Smooth muscle cell (in vitro differentiated cells): ENCODE results near the gene ZDHHC9. TPM values are rescaled to one million over a fixed set of nuclear protein-coding genes. Genes with fewer than 3 reads are reported as not detected.

ENCODE experiments used
- DNase-seq: peaks from one replicate; lab custom pipeline; 2025; ENCODE audit not compliant: unreplicated experiment; lab: John Stamatoyannopoulos, UW
- H2AFZ ChIP-seq: fragments of 200-600 bp; sonication (generic); 2 replicates; pipeline ENCODE4 v1.6.0; 2016; ENCODE audit warnings: antibody characterized with exemption, low read depth, mild to moderate bottlenecking
- H3F3A ChIP-seq: fragments of 200-600 bp; sonication (generic); 2 replicates; pipeline ENCODE4 v1.6.0; 2017; ENCODE audit warnings: antibody characterized with exemption, low read depth
- H3K27ac ChIP-seq: fragments of 200-600 bp; sonication (generic); 2 replicates; pipeline ENCODE4 v1.5.1; 2016; ENCODE audit warnings: low read depth, mild to moderate bottlenecking
- H3K27me3 ChIP-seq: fragments of 200-600 bp; sonication (generic); 2 replicates; pipeline ENCODE4 v1.6.1; 2016; ENCODE audit warnings: low read depth, mild to moderate bottlenecking
- H3K36me3 ChIP-seq: fragments of 200-600 bp; sonication (generic); 2 replicates; pipeline ENCODE4 v1.5.1; 2016; ENCODE audit warnings: low read depth
- H3K4me1 ChIP-seq: fragments of 200-600 bp; sonication (generic); 2 replicates; pipeline ENCODE4 v1.5.1; 2016; ENCODE audit warnings: low read depth
- H3K4me2 ChIP-seq: fragments of 200-600 bp; sonication (generic); 2 replicates; pipeline ENCODE4 v1.6.0; 2016; ENCODE audit warnings: mild to moderate bottlenecking
- H3K4me3 ChIP-seq: fragments of 200-600 bp; sonication (generic); 2 replicates; pipeline ENCODE4 v1.5.1; 2016; ENCODE audit warnings: mild to moderate bottlenecking
- H3K79me2 ChIP-seq: fragments of 200-600 bp; sonication (generic); 2 replicates; pipeline ENCODE4 v1.6.0; 2016; ENCODE audit warnings: low read depth, mild to moderate bottlenecking
- H3K9ac ChIP-seq: fragments of 200-600 bp; sonication (generic); 2 replicates; pipeline ENCODE4 v1.6.0; 2016; ENCODE audit warnings: low read depth
- H3K9me3 ChIP-seq: fragments of 200-600 bp; sonication (generic); replicated peaks from 2 replicates; pipeline ENCODE4 v1.5.1; 2016; ENCODE audit warnings: low read depth
- H4K20me1 ChIP-seq: fragments of 200-600 bp; sonication (generic); 2 replicates; pipeline ENCODE4 v1.6.0; 2016; ENCODE audit warnings: low read depth
- WGBS: methylation state at CpG from one replicate; pipeline ENCODE4 v1.1.7; 2016; ENCODE audit warnings: low lambda C conversion rate; 5-methylcytosine and 5-hydroxymethylcytosine counted together
- polyA plus RNA-seq: library from polyadenylated mRNA; unstranded; fragments of >200 nt; fragmentation: Nextera tagmentation; extraction: Ambion mirVana; gene quantifications from 2 replicates; pipeline ENCODE4 v1.2.1, GENCODE V29; 2016
- total RNA-seq: library from RNA; depleted of rRNA; stranded (reverse); fragments of >200 nt; gene quantifications from 2 replicates; pipeline ENCODE4 v1.2.3, GENCODE V29; 2014
- TF ChIP-seq, protein P1 (sequence below): fragments of 200-600 bp; sonication (generic); IDR thresholded peaks from 2 replicates; pipeline ENCODE4 v1.5.1; 2017; ENCODE audit warnings: borderline replicate concordance, mild to moderate bottlenecking, antibody characterized with exemption; ENCODE audit not compliant: insufficient read depth, poor library complexity, severe bottlenecking

Gene ZDHHC9
- total and polyA plus RNA-seq, 2 experiments from 2014 or later: 44.3 to 45.7 TPM

DNA sequence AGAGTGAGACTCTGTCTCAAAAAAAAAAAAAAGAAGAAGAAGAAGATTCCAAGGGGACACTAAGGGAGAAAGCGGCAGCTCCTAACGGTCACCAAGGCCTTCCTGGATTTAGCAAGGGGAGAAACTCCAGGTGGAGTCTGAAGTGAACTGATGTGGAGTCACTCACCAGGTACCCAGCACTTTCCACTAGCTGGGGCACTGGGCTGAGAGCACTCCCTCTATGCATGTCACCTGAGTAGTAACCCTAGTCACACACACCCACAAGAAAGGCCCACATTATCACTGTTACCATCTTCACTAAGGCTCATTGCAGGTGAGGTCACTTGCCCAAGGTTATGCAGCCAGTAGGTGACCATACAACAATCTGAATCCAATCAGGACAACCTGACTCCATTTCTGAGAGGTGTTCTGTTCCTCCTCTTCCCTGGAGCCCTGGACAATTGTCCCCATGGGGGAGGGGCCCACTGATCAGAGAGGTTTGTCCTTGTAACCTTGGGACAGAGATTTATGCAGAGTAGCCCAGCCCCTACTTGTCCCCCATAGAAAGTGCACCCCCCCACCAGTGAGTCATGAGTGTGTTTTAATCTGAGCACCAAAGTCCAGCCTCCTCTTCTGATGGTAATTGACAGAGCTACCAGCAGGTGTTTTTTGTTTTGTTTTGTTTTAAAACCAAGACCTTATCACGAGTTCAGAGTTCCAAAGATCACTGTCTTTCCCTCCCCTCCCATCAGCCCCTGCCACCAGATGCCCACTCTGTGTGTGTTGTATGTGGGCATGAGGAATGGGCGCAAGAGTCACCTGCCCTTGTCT lies 69.8 kb downstream of the ZDHHC9 start:
- no peak for DNase-seq
- H3K36me3 ChIP-seq: no peaks in the 10 kb centered on the region
- H3K27me3 ChIP-seq: no peaks in the 10 kb centered on the region
- no peaks in the 10 kb centered on the region for H3K79me2 ChIP-seq
- no peaks in the 10 kb centered on the region for H3K4me1 ChIP-seq
- no peaks in the 10 kb centered on the region for H4K20me1 ChIP-seq
- WGBS: 69% methylated on average over 4 of the region's 4 CpGs
- H3K27ac ChIP-seq: no peak overlapping the region
- H3K9me3 ChIP-seq: no peaks in the 10 kb centered on the region
- TF ChIP-seq, protein P1, sequence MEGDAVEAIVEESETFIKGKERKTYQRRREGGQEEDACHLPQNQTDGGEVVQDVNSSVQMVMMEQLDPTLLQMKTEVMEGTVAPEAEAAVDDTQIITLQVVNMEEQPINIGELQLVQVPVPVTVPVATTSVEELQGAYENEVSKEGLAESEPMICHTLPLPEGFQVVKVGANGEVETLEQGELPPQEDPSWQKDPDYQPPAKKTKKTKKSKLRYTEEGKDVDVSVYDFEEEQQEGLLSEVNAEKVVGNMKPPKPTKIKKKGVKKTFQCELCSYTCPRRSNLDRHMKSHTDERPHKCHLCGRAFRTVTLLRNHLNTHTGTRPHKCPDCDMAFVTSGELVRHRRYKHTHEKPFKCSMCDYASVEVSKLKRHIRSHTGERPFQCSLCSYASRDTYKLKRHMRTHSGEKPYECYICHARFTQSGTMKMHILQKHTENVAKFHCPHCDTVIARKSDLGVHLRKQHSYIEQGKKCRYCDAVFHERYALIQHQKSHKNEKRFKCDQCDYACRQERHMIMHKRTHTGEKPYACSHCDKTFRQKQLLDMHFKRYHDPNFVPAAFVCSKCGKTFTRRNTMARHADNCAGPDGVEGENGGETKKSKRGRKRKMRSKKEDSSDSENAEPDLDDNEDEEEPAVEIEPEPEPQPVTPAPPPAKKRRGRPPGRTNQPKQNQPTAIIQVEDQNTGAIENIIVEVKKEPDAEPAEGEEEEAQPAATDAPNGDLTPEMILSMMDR: no peak
- no peak overlapping the region for H3K9ac ChIP-seq
- H3K4me3 ChIP-seq: no peak overlapping the region
- H3F3A ChIP-seq: no peaks in the 10 kb centered on the region
- H3K4me2 ChIP-seq: no peak overlapping the region
- no peak overlapping the region for H2AFZ ChIP-seq

DNA sequence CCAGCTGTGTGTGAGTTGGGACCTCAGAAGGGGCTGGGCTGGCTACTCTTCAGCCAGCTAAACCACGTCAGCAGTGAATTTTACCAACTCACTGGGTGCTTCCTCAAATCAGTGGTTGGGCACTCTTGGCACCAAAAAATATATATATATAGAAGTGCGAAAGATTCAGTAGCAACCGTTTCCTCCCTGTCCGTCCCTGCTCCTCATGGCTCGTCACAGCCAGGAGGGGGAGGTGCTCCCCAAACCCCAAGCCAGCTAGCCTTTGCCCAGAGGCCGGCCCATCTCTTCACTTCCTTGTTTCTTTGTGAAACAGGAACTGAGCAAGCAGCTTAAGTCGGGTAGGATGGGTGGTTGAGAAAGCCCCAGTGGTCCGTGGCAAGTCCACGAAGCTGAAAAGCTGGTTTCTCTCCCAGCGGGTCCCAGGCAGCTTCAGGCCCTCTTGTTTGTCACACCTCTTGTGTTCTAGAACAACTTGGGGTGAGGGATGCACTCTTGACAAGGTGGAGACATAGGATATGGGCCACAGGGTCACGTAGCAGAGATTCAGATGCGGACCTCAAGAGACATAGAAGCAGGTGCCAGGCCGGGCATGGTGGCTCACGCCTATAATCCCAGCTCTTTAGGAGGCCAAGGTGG lies 70.8 kb downstream of the ZDHHC9 start:
- no peaks in the 10 kb centered on the region for H3K9me3 ChIP-seq
- H2AFZ ChIP-seq: no peak overlapping the region
- no peaks in the 10 kb centered on the region for H3K27me3 ChIP-seq
- no peak overlapping the region for H3K4me2 ChIP-seq
- no peak overlapping the region for H3K9ac ChIP-seq
- no peak overlapping the region for H3K27ac ChIP-seq
- H4K20me1 ChIP-seq: no peaks in the 10 kb centered on the region
- no peaks in the 10 kb centered on the region for H3K36me3 ChIP-seq
- no peaks in the 10 kb centered on the region for H3K4me1 ChIP-seq
- no peaks in the 10 kb centered on the region for H3K79me2 ChIP-seq
- TF ChIP-seq, protein P1: no peak
- 78% methylated on average over 14 of the region's 14 CpGs for WGBS
- DNase-seq: no peak
- no peak overlapping the region for H3K4me3 ChIP-seq
- no peaks in the 10 kb centered on the region for H3F3A ChIP-seq

DNA sequence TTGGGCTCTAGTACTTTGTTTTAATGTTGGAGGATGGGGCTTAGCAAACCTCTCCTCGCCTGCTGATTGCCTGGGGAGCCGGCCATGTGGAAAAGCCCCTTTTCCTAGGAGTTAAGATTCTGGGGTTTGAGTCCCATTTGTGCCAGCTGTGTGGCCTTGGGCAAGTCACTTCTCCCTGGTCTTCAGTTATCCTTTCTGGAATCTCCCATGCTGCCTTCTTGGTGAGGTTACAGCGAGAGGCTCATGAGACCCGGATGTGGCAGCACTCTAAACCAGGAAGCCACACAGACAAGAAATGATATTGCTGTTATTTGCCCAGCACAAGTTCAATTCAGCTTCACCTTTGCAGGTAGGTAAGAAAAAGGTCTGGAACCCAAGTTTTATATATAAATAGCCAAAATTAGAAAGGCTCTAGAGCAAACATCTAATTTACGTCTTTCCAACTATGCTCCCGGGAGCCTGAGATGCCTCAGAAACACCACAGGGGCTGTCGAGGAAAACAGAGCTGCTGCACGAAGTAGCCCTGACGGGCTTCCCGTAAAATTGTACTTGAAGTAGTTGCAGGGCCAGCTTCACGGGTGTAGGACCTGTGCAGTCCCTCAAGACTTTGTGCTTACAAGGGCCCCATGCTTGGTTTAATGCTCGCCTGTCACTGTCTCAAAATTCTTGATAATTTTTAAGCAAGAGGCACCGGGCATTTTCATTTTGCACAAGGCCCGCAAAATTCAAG lies 72.3 kb downstream of the ZDHHC9 start:
- TF ChIP-seq, protein P1: no peak
- no peak for DNase-seq
- Histone ChIP-seq H3F3A (no peaks in the 10 kb centered on the region), H3K27ac (no peak overlapping the region), H3K36me3 (no peaks in the 10 kb centered on the region), H3K27me3 (no peaks in the 10 kb centered on the region), H3K4me1 (no peaks in the 10 kb centered on the region), H3K9me3 (no peaks in the 10 kb centered on the region), H2AFZ (no peak overlapping the region), H3K4me2 (no peak overlapping the region), H3K79me2 (no peaks in the 10 kb centered on the region), H3K4me3 (no peak overlapping the region), H4K20me1 (no peaks in the 10 kb centered on the region), H3K9ac (no peak overlapping the region)
- WGBS: 77% methylated on average over 14 of the region's 14 CpGs
